Fibroblast of skin of right quadriceps (primary cell): Measurements from ENCODE around the gene ZKSCAN7.
"Not testable (repeated sequence)": the region's sequence is repeated elsewhere in the genome, so short reads cannot be mapped to it uniquely, and the experiment has no call there.

Experiments used
- DNase-seq: peaks from one replicate; pipeline ENCODE4 v3.0.0-alpha.2; 2013

The ZKSCAN7 gene

GRCh38 chr3:44554626-44555592 is at the start of gene ZKSCAN7:
ZKSCAN7 (plus strand) TSS chr3:44555193; CDS start chr3:44557048, 1,855 bp downstream.
- peak; percentile 61 for DNase-seq

- DNase-seq = no peak
Measured at GRCh38 chr3:44506556-44506955, 48.4 kb upstream of the ZKSCAN7 start.

GRCh38 chr3:44506961-44507360 is 48.0 kb upstream of the ZKSCAN7 start:
- DNase-seq = no peak

GRCh38 chr3:44509393-44509921 is 45.5 kb upstream of the ZKSCAN7 start:
- DNase-seq = no peak

GRCh38 chr3:44510000-44510368 is 45.0 kb upstream of the ZKSCAN7 start:
- peak; percentile 8 for DNase-seq

- no peak for DNase-seq
Measured at GRCh38 chr3:44511238-44511566, 43.8 kb upstream of the ZKSCAN7 start.

GRCh38 chr3:44513513-44513912 is 41.5 kb upstream of the ZKSCAN7 start:
- DNase-seq = no peak

GRCh38 chr3:44516230-44516629 is 38.8 kb upstream of the ZKSCAN7 start:
- DNase-seq = no peak

GRCh38 chr3:44518782-44519156 is 36.2 kb upstream of the ZKSCAN7 start:
- DNase-seq = no peak

GRCh38 chr3:44521721-44522120 is 33.3 kb upstream of the ZKSCAN7 start:
- DNase-seq = no peak

GRCh38 chr3:44522494-44522933 is 32.5 kb upstream of the ZKSCAN7 start:
- DNase-seq = no peak

- no peak for DNase-seq
Measured at GRCh38 chr3:44525060-44525459, 29.9 kb upstream of the ZKSCAN7 start.

- no peak for DNase-seq
Measured at GRCh38 chr3:44529927-44530326, 25.1 kb upstream of the ZKSCAN7 start.

- DNase-seq = no peak
Measured at GRCh38 chr3:44530911-44531310, 24.1 kb upstream of the ZKSCAN7 start.

GRCh38 chr3:44534659-44535058 is 20.3 kb upstream of the ZKSCAN7 start:
- peak; percentile 6 for DNase-seq

- DNase-seq = no peak
Measured at GRCh38 chr3:44535364-44535763, 19.6 kb upstream of the ZKSCAN7 start.

GRCh38 chr3:44544811-44545210 is 10.2 kb upstream of the ZKSCAN7 start:
- not testable (repeated sequence) for DNase-seq

GRCh38 chr3:44555723-44556122 is 730 bp downstream of the ZKSCAN7 start:
- peak; percentile 14 for DNase-seq

- DNase-seq = no peak
Measured at GRCh38 chr3:44557074-44557473, 2.1 kb downstream of the ZKSCAN7 start.

GRCh38 chr3:44561076-44561475 is 6.1 kb downstream of the ZKSCAN7 start:
- DNase-seq = no peak

GRCh38 chr3:44562147-44562546 is 7.2 kb downstream of the ZKSCAN7 start:
- DNase-seq = no peak

- DNase-seq = no peak
Measured at GRCh38 chr3:44568561-44568960, 13.6 kb downstream of the ZKSCAN7 start.

- DNase-seq = no peak
Measured at GRCh38 chr3:44571024-44571423, 16.0 kb downstream of the ZKSCAN7 start.

- no peak for DNase-seq
Measured at GRCh38 chr3:44576613-44577012, 21.6 kb downstream of the ZKSCAN7 start.
